ENCODE data around the gene NR4A2.
"Not testable (repeated sequence)": the region's sequence is repeated elsewhere in the genome, so short reads cannot be mapped to it uniquely, and the experiment has no call there.

NR4A2 gene

GRCh38 chr2:156320486-156321098 is 11.9 kb downstream of the NR4A2 start:
- no peak for DNase-seq

DNA sequence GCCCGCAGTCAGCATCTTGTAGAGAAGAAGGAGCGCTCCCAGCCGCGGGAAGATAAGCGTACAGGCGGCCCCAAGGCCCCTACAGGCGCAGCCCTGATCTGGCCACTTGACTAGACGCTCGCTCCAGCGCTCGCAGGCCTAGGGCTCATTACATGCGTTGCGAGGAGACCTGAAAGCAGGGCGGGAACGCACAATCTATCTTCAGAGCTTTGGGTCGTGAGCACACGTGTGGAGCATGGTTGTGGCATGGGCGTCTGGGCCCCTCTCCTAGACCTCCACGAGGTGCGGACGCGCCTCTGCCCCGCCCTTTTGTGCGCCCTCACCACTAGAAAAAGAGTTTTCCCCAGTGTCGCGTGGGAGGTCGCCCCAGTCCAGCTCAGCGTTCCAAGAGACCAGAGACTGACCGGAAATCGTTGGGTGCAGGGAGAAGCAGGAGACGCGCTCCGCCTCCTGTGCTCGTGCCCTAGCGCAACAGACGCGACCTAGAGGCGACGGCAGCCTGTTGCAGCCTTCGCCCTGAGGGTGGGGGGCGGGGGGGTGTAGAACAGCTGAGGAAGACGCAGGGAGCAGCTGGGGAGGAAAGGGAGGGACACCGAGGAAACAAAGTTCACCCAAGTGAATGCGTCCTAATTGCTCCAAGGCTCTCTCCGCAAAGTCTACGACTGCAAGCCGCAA is 12.6 kb downstream of the NR4A2 start:
- no peak for DNase-seq

DNA sequence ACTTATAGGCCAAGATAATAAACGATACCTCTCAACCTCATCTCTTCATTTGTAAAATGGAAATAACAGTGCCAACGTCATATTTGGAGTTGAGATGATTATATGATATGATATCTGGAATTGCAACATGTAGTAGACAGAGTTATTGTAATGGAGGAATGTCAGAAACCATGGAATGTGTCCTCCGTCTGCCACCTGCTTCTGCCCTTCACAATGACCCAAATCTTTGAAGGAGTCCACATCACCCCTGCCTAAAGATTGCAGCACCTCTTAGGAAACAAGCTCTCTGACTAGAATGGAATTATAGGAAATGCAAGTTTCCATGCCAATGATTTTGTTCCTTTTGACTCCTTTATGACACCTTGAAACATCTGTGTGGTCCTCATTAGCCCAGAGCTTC is 14.9 kb downstream of the NR4A2 start:
- DNase-seq: no peak

- DNase-seq: no peak
Measured at GRCh38 chr2:156311976-156312375, 20.5 kb downstream of the NR4A2 start.

DNA sequence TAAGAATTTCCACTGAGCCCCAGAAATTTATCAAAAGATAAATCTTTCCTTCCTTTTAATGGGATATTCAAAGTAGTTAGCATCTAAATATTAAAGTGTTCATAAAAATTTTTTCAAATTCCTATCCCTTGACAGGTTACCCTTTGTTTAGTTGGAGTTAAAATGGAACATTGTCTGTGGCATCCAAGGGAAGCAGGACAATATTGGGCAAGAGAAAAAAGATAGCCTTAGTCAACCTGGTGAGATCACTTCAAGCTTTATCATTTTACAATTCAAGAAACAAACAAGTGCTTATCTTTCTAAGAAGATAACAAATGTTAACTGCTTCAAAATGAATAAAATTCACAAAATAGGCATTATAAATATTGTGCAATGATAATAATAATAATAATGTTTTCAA is 21.7 kb downstream of the NR4A2 start:
- no peak for DNase-seq

DNA sequence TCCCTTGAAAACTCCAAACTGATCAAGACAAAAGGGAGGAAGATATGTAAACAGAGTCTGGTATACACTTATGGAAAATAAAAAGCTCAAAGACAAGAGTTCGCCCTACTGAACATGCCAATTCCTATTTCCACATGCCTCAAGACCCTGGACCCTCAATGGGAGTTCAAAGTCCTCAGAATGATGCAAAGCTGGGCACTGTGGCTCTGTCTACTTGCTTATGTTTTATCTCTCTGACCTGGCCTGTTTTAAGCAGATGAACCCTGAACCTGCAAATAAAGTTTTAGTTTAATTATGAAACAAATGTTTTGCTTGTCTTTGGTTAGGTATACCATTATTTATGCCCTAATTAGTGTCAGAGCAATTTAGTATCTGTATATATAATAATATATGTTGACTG is 22.6 kb downstream of the NR4A2 start:
- no peak for DNase-seq

DNA sequence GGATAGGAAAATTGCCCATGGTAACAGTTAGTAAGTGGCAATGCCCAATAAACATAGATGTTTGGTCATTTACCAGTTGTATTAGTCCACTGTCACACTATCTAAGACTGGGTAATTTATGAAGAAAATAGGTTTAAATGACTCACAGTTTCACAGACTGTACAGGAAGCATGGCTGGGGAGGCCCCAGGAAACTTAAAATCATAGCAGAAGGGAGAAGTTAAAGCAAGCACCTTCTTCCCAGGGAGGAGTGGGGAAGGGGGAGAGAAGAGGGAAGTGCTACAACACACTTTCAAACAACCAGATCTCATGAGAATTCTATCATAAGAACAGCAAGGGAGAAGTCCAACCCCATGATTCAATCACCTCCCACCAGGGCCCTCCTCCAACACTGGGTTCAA is 23.4 kb downstream of the NR4A2 start:
- no peak for DNase-seq

- no peak for DNase-seq
Measured at GRCh38 chr2:156306821-156307220, 25.7 kb downstream of the NR4A2 start.

GRCh38 chr2:156305121-156305520 is 27.4 kb downstream of the NR4A2 start:
- no peak for DNase-seq

GRCh38 chr2:156300337-156300736 is 32.2 kb downstream of the NR4A2 start:
- DNase-seq: no peak

- DNase-seq: no peak
Measured at GRCh38 chr2:156294945-156295580, 37.5 kb downstream of the NR4A2 start.

DNA sequence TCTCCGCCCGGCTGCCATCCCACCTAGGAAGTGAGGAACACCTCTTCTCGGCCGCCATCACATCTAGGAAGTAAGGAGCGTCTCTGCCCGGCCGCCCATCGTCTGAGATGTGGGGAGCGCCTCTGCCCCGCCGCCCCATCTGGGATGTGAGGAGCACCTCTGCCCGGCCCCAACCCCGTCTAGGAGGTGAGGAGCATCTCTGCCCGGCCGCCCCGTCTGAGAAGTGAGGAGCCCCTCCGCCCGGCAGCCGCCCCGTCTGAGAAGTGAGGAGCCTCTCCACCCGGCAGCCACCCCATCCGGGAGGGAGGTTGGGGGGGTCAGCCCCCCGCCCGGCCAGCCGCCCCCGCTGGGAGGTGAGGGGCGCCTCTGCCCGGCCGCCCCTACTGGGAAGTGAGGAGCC is 39.1 kb downstream of the NR4A2 start:
- not testable (repeated sequence) for DNase-seq

DNA sequence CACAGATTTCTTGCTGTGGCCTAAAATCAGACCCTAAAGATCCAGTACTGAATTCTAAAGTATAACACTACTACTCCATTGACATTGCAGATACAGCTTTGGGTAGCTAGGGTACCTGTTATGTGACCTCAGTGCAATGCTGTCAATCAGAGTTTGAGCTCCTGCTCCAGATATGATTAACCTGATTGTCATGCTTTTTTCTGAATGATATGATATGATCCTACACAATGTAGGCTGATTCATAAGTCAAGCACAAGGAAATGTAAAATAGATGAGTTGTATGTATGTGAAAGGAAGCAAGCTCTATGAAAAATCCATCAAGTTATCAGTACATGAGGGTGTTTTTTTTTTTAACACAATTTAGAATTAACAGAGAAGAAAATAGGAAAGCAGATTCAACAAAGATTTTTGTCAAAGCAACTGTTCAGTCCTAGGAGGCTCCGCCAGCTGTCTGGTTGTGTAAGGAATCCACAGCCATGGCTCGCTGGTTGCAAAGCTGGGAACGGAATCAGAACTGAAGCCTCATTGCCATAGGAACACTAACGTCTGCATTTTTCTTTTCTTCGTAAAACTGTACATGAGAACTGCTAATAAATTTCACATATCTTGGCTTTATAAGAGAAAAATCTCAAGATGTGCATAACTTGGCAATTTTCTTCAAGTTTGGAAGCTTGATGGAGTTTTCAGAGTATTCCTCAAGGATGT is 52.9 kb downstream of the NR4A2 start:
- no peak for DNase-seq

All from NCI-H1105 treated with DMSO at 0.1 percent for 48 hours (cell line).